Testis (tissue), 3 donors: Measurements from ENCODE around the gene CCDC40. TPM values are rescaled to one million over a fixed set of nuclear protein-coding genes. Genes with fewer than 3 reads are reported as not detected.

Experiments
- DNase-seq: peaks from one replicate; pipeline ENCODE4 v3.0.0-alpha.2; 2019
- H3K27ac ChIP-seq, 2 donors: fragments of 200-600 bp; sonication (generic); one replicate each; pipeline ENCODE4 v1.5.1; 2019
- H3K27me3 ChIP-seq: fragments of 200-600 bp; sonication (generic); one replicate; pipeline ENCODE4 v1.5.1; 2019
- H3K36me3 ChIP-seq: fragments of 200-600 bp; sonication (generic); one replicate; pipeline ENCODE4 v1.5.1; 2017; ENCODE audit warnings: low read depth; ENCODE audit errors: missing control alignments
- H3K4me1 ChIP-seq: fragments of 200-600 bp; sonication (generic); one replicate; pipeline ENCODE4 v1.5.1; 2019
- H3K4me3 ChIP-seq, 2 donors: fragments of 200-600 bp; sonication (generic); one replicate each; pipeline ENCODE4 v1.5.1; 2017 to 2019
- H3K9me3 ChIP-seq: fragments of 200-600 bp; sonication (generic); one replicate; pipeline ENCODE4 v1.5.1; 2017
- CTCF ChIP-seq, 3 experiments: fragments of 450-650 bp in 2 of 3; fragments of 200-600 bp in 1 of 3; sonication (generic) in 1 of 3; IDR thresholded peaks; one replicate each; pipeline ENCODE4 v1.5.1; 2016 to 2019; ENCODE audit warnings: antibody characterized with exemption in 3 of 3, mild to moderate bottlenecking in 2 of 3, moderate library complexity in 1 of 3
- POLR2A ChIP-seq: fragments of 450-650 bp; IDR thresholded peaks from one replicate; pipeline ENCODE4 v1.6.1; 2017; ENCODE audit warnings: antibody characterized with exemption, mild to moderate bottlenecking, moderate library complexity
- WGBS, 2 donors: methylation state at CpG; one replicate each; pipeline ENCODE4 v1.1.5; 2018; 5-methylcytosine and 5-hydroxymethylcytosine counted together
- intact Hi-C: fragments of 100-400 bp; cut with DNase I; formaldehyde crosslinking; loops from one replicate; pipeline ENCODE4 v1.15.1; 2023; ENCODE audit warnings: low total_unique reads
- polyA plus RNA-seq: library from polyadenylated mRNA; stranded (reverse); fragments of 350-450 nt; fragmentation: Illumina TruSeq; extraction: RNeasy Lipid Tissue Mini Kit (QIAGEN cat#74804); gene quantifications from one replicate; pipeline ENCODE4 v1.2.3, GENCODE V29; 2014; ENCODE audit warnings: low read depth, low replicate concordance; ENCODE audit not compliant: insufficient read depth
- total RNA-seq, 2 donors: library from RNA; depleted of rRNA; stranded (reverse); fragments of >200 nt; gene quantifications; one replicate each; pipeline ENCODE4 v1.2.3, GENCODE V29; 2016

CCDC40 gene
- total and polyA plus RNA-seq, 3 donors from 2014 or later, result 26.7 to 43.6 (median 38.6) TPM

GRCh38 chr17:80021600-80021999 lies 14.8 kb upstream of the CCDC40 start:
- no peaks in the 10 kb centered on the region for H3K9me3 ChIP-seq
- WGBS, 2 donors, result 95 to 99% methylated on average over 2 of the region's 2 CpGs
- TF ChIP-seq POLR2A (no peak), CTCF (IDR thresholded peaks at IDR 0.05) (no peak)
- intact Hi-C loops, result no loop called here
- H3K4me1 ChIP-seq, result peaks cover 3% of the 10 kb centered on the region
- no peaks in the 10 kb centered on the region for H3K36me3 ChIP-seq
- no peak overlapping the region for H3K4me3 ChIP-seq
- DNase-seq, result no peak
- no peak overlapping the region for H3K27ac ChIP-seq
- no peaks in the 10 kb centered on the region for H3K27me3 ChIP-seq

DNA sequence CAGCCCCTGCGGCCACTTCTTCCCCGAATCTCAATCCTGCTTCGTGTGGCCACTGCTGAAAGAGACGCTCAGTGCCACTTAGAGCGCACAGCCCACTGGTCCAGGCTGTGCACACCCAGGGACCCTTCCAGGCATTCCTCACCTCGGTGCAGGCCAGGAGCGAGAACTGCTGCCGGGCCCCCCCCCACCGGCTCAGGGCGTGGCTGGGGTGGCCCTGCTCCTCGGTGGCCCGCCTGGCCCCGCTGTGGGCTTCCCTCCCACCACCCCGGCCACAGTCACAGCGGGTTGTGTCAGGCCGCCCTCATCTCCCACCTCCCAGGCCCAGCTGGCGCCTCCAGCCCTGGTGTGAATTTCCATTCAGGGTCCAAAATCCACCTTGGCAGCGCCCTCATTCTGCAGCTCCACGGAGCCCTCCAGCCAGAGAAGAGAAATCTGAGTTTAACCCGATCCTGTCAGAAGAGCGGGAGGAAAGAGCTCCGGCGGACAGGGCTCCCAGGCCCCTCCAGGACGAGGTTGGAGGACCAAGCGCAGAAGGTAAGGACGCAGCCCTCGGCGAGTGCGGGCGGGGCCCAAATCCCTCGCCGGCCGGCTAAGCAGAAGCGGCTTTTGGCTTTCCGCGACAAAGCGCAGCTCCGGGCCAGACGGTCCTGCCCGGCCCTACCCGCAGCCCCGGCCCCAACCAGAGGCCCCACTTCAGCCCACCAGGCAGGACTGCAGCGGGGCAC lies 12.8 kb upstream of the CCDC40 start:
- Histone ChIP-seq H3K27ac (no peak overlapping the region), H3K4me3 (no peak overlapping the region), H3K36me3 (no peaks in the 10 kb centered on the region), H3K9me3 (no peaks in the 10 kb centered on the region), H3K27me3 (no peaks in the 10 kb centered on the region), H3K4me1 (peaks cover 9% of the 10 kb centered on the region)
- intact Hi-C loops, result no loop called here
- 29 to 60% methylated on average over 25 to 43 of the region's 43 CpGs for WGBS, 2 donors
- TF ChIP-seq POLR2A (no peak), CTCF (IDR thresholded peaks at IDR 0.05) (no peak)
- peak; percentile 29 for DNase-seq

DNA sequence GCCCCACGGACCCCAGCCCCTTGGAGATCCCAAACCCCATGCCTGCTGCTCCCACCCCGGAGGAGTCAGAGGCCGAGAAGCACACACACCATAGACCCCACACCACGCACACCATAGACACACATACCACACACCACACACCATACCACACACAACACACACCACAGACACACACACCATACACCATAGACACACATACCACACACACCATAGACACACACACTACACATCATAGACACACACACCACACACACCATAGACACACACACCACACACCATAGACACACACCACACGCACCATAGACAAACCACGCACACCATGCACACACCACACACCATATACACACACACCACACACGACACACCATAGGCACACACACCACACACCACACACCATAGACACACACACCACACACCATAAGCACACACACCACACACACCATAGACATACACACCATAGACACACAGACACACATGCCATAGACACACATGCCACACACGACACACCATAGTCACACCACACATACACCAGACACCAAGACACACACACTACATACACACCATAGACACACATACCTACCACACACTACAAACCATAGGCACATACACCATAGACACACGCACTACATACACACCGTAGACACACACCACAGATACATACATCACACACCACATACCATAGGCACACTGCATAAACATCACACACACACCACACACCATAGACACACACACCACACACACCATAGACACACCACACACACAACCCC lies 12.1 kb upstream of the CCDC40 start:
- Histone ChIP-seq H3K4me3 (no peak overlapping the region), H3K9me3 (no peaks in the 10 kb centered on the region), H3K27ac (no peak overlapping the region), H3K36me3 (no peaks in the 10 kb centered on the region), H3K27me3 (no peaks in the 10 kb centered on the region), H3K4me1 (peaks cover 9% of the 10 kb centered on the region)
- intact Hi-C loops, result no loop called here
- DNase-seq, result no peak
- WGBS, 2 donors, result 43 to 47% methylated on average over 9 to 10 of the region's 10 CpGs
- TF ChIP-seq CTCF (IDR thresholded peaks at IDR 0.05) (no peak), POLR2A (no peak)

GRCh38 chr17:80025140-80025539 lies 11.3 kb upstream of the CCDC40 start:
- H3K27ac ChIP-seq, result no peak overlapping the region
- no peaks in the 10 kb centered on the region for H3K36me3 ChIP-seq
- 48 to 73% methylated on average over 3 to 10 of the region's 11 CpGs for WGBS, 2 donors
- TF ChIP-seq POLR2A, result no peak
- no peaks in the 10 kb centered on the region for H3K9me3 ChIP-seq
- H3K4me1 ChIP-seq, result peaks cover 9% of the 10 kb centered on the region
- no peaks in the 10 kb centered on the region for H3K27me3 ChIP-seq
- H3K4me3 ChIP-seq, result no peak overlapping the region
- DNase-seq, result no peak
- intact Hi-C loops, result no loop called here

- TF ChIP-seq POLR2A (no peak), CTCF (IDR thresholded peaks at IDR 0.05) (no peak)
- intact Hi-C loops, result no loop called here
- H3K9me3 ChIP-seq, result no peaks in the 10 kb centered on the region
- 73 to 74% methylated on average over 10 of the region's 10 CpGs for WGBS, 2 donors
- no peaks in the 10 kb centered on the region for H3K36me3 ChIP-seq
- H3K27me3 ChIP-seq, result no peaks in the 10 kb centered on the region
- no peak overlapping the region for H3K4me3 ChIP-seq
- H3K4me1 ChIP-seq, result peaks cover 9% of the 10 kb centered on the region
- H3K27ac ChIP-seq, result no peak overlapping the region
- DNase-seq, result no peak
Measured at GRCh38 chr17:80025796-80026195, 10.6 kb upstream of the CCDC40 start.
